22Rv1 (cell line): ENCODE results near the gene AFAP1L2.

Experiments used
- ZFX ChIP-seq: fragments of 450-650 bp; IDR thresholded peaks from 2 replicates; pipeline ENCODE4 v1.6.1; 2017; ENCODE audit warnings: antibody characterized with exemption, borderline replicate concordance
- TF ChIP-seq, protein P1 (sequence below): fragments of 450-650 bp; IDR thresholded peaks from 2 replicates; pipeline ENCODE4 v1.5.1; 2017; ENCODE audit warnings: mild to moderate bottlenecking

DNA sequence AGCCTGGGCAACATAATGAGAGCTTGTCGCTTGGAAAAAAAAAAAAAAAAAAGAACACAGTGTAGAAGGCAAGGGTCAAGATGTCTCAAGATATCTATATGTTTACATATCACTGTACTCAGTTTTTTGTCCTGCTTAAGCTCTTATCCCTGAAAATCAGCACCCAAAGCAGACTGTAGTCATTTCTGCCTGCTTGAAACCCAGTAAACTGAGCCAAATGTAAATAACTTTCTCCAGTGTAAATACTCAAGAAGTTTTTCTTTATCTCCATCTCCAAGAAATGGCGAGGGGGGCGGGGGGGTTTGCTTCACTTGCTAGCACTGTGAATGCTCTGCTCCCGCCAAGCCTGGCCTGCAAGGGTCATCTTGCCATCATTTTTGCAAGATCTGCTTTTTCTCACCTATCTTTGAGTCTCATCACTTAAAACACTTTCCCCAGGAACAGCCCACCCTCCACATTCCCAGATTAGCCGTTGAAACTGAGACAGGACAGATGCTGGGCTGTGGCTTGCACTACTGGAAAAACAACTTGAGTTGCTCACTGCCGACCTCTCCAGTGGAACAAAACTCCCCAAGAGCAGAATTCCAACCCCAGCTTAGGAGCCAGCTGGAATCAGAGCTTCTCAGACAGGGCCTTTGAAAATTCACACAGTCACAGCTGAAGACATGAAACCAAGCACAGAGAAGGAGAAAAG is 54.6 kb downstream of the AFAP1L2 start:
- TF ChIP-seq ZFX: no peak
- TF ChIP-seq, protein P1, sequence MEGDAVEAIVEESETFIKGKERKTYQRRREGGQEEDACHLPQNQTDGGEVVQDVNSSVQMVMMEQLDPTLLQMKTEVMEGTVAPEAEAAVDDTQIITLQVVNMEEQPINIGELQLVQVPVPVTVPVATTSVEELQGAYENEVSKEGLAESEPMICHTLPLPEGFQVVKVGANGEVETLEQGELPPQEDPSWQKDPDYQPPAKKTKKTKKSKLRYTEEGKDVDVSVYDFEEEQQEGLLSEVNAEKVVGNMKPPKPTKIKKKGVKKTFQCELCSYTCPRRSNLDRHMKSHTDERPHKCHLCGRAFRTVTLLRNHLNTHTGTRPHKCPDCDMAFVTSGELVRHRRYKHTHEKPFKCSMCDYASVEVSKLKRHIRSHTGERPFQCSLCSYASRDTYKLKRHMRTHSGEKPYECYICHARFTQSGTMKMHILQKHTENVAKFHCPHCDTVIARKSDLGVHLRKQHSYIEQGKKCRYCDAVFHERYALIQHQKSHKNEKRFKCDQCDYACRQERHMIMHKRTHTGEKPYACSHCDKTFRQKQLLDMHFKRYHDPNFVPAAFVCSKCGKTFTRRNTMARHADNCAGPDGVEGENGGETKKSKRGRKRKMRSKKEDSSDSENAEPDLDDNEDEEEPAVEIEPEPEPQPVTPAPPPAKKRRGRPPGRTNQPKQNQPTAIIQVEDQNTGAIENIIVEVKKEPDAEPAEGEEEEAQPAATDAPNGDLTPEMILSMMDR: no peak
